Fibroblast of gingiva (primary cell): ENCODE data around the gene CLEC2B.

ENCODE experiments used
- DNase-seq: peaks from one replicate; pipeline ENCODE4 v3.0.0-alpha.2; 2011; ENCODE audit warnings: low read depth

The CLEC2B gene

DNA sequence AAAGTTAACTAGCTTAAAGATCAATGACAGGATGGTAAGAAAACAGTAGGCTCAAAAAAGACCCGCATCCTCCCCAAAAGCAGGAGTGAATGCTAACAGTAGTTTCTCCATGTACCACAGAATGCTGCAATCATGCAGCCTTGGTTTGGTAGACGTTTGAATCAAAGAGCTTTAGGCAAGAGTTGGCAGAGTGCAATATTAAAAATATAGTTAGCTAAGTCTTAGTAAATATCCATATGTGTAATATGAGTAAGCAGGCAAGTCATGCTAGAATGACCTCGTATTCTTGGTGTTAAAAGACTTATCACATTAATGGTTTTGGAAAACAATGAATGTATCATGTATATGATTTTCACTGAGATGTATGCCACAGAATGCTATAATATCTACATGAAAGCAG, 60.6 kb downstream of the CLEC2B start:
- no peak for DNase-seq

- DNase-seq = no peak
Measured at GRCh38 chr12:9806714-9807113, 62.4 kb downstream of the CLEC2B start.

DNA sequence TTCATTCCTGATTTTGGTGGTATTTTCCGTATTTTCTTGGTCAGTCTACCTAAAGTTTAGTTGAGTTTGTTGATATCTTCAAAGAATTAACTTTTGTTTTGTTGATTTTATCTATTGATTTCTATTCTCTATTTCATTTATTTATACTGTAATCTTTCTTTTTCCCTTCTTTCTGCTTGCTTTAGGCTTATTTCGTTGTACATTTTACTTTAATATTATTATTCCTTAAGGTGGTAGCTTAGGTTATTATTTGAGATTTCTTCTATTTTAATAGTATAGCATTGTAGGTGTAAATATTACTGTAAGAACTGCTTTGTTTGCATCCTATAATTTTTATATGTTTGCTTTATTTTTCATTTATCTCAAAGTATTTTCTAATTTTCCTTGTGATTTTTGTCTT, 63.3 kb downstream of the CLEC2B start:
- DNase-seq = no peak
